Ramos (cell line): ENCODE measurements around the gene ANKS1B.

ENCODE experiments used
- in situ Hi-C: fragments of 300-500 bp; cut with MboI; formaldehyde crosslinking; loops from one replicate; pipeline ENCODE4 v1.14.3; 2022; ENCODE audit warnings: low sequenced_read_pairs; ENCODE audit not compliant: unreplicated experiment

Gene ANKS1B

GRCh38 chr12:98741196-98741555 is 1243.6 kb downstream of the ANKS1B start:
- in situ Hi-C loops, result no loop called here

DNA sequence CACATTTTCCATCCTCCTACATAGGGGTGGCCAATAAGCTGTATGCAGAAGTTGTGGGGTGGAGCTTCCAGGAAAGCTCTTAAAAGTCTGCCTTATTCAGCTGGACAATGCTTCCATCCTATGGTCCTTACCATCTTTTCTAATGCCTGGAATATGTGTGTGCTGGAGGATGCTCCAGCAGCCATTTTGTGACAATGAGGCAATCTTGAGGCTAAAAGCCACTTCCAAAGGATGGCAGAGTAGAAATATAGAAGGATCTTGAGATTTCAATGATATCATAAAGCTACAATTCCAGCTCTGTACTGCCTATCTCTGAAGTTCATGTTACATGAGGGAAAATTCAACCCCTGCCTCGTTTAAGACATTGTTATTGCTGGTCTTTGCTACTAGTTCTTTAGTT is 1244.0 kb downstream of the ANKS1B start:
- in situ Hi-C loops, result no loop called here

DNA sequence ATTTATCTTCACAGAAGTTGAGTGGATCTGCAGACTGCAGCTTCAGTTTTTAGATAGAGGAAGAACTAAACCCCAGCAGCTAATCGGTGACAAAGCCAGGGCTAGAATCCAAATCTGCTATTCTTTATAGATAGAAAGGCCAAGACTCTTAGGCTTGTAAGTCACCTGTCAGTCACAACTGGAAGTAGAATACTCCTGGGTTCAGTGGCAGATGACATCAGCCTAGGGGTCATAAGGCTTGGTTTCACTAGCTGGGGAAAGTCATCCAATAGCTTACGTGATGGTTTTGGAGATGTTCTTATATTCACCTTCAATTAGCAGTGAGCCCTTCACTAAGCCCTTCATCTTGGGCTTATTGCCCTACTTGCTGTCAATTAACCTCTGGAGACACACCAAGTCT is 1246.2 kb downstream of the ANKS1B start:
- in situ Hi-C loops, result no loop called here

DNA sequence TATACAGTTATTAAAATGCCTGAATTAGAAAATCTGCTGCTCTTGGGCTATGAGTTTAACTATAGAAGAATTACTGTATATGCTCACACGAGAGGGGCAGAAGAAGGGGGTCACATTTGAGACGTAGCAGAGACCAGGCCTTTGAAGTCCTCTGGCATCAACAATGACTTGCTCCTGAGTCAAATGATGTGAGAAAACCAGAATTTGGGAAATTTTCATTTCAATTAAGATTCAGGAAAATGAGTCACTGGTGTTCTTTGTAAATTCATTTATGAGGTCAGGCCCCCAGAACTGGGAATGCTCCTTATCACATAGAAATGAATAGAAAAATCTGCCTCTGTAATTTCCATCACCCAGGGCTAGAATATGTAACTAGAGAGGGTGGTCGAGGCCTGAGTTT is 1246.7 kb downstream of the ANKS1B start:
- in situ Hi-C loops, result no loop called here

DNA sequence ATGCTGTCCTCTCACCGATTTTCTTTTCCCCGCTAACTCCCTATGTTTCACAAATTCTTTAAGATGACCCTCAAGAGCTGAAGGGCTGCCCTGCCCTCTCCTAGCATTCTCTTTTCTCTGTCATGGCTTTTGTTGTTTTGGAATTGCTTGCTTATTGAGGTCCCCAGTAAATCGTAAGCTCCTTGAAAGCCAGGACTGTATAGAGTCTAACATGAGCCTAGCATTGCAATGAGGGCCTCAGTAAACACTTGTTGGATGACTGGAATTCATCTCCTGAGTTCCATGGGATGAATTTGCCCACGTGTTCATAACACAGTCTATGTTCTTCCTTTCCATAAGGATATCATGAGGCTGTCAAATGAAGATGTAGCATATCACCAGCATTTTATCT is 1247.4 kb downstream of the ANKS1B start:
- in situ Hi-C loops, result no loop called here

- in situ Hi-C loops, result no loop called here
Measured at GRCh38 chr12:98736352-98737321, 1248.1 kb downstream of the ANKS1B start.

DNA sequence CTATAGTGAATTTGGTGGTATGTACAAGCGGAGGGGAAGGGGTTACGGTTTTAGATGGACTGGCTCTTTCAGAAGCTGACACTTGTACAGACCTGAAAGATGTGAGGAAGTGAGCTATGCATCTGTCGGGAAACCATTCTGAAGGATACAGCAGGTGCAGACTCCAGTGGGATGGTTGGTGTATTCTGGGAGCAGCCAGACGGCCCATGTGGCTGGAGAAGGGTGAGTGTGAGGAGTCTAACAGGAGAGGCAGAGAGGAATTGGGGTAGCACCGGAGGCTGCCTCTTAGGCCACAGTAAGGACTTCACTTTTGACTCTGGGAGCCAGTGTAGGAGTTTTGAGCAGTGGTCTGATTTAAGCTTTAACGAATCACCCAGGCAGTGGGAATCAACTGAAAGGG is 1248.9 kb downstream of the ANKS1B start:
- in situ Hi-C loops, result no loop called here

DNA sequence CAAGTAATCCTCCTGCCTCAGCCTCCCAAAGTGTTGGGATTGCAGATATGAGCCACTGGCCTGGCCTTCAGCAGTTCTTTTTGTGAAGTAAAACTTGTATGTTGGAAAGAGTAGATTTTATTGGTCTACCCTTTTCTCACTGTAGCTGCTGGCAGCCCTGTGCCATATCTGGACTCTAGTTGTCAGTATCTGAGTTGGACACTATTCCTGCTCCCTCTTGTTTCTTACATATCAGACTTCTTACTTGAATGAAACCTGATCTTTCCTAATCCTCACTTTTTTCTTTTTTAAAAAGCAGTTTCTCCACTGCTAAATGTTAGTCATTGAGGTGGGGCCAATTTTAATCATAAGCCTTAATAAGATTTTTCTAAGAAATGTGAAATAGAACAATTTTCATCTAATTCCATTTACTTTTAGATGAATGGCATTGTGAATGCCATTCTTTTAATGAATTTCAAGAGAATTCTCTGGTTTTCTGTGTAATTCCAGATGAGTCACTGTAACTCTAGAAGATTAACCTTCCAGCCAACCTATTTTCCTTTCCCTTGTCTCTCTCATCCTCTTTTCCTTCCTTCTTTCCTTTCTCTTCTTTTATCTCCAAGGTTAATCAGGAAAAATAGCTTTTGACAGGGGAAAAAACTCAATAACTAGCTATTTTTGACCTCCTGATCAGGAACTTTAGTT is 1250.9 kb downstream of the ANKS1B start:
- in situ Hi-C loops, result no loop called here

DNA sequence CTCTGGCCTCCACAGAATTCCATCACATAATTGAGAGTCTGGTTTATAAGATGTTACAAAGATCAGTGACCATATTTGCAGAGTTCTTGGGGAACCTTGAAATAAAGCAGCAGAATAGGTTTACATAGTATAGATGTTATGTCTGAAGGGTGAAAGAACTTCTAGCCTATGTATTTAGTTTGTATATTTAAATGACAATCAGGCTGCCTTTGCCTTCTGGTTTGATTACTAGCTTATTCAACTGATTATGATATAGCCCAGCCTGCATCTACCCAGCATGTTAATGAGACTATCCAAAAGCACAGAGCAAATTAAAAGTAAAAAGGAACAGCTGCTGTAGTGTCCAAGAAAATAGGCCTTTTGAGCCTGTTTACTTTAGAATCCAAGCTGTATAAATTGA is 1254.3 kb downstream of the ANKS1B start:
- in situ Hi-C loops, result no loop called here

- in situ Hi-C loops, result no loop called here
Measured at GRCh38 chr12:98727196-98727595, 1257.5 kb downstream of the ANKS1B start.

GRCh38 chr12:98725476-98726247 is 1259.1 kb downstream of the ANKS1B start:
- in situ Hi-C loops, result no loop called here

- in situ Hi-C loops, result no loop called here
Measured at GRCh38 chr12:98724384-98725155, 1260.2 kb downstream of the ANKS1B start.

DNA sequence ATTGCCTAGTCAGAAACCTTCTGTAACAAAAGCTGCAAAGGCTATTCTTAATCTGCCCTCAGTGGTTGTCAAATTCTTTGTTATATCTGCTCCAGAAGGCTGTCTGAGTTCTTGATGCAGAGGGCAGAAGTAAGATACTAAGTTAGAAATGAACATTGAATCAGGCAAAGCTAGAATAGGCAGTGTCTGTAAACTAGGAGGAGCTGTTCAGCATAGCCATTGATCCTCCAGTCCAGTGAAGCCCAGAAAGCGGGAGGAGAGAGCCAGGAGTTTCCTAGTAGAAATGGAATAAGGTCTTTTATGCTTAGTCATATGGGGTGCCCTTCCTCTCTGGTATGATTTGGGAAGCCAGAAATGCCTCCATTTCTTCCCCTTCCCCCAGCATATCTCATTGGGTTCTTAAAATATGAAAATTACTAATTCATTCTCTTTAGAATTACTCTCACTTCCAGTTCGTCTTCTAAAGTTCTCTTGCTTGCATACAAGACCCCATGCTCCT is 1263.5 kb downstream of the ANKS1B start:
- in situ Hi-C loops, result no loop called here

GRCh38 chr12:98719515-98720504 is 1264.9 kb downstream of the ANKS1B start:
- in situ Hi-C loops, result no loop called here

- in situ Hi-C loops, result no loop called here
Measured at GRCh38 chr12:98714426-98714825, 1270.3 kb downstream of the ANKS1B start.

DNA sequence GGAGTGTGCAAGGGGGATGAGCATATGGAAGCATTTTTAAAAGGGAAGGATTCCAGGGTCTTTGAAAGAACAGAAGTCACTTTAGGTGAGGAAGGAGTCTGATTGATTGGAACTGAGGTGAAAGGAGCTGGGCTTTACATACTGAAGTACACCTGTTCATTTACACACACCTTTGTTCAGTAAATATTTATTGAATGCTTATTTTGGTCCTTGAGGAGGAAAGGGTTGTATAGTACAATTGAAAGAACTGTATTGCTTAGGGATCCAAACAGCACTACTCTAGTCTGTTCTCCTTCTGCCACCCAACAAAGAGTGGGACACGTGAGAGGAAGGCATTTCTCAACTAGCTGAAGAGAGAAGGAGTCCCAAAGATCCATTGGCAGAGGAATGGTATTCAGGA is 1275.7 kb downstream of the ANKS1B start:
- in situ Hi-C loops, result no loop called here

DNA sequence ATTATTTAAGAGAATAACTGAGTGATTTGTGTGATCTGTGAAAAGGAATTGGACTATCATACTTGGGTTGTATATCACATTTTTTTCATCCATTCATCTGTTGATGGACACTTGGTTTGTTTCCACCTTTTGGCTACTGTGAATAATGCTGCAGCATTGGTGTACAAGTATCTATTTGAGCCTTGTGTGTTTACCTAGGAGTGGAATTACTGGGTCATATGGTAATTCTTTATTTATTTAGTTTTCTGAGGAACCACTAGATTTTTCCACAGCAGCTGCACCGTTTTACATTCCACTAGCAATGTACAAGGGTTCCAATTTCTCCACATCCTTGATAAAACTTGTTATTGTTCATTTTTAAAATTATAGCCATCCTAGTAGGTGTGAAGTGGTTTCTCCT is 1283.6 kb downstream of the ANKS1B start:
- in situ Hi-C loops, result no loop called here

- in situ Hi-C loops, result no loop called here
Measured at GRCh38 chr12:98699586-98699985, 1285.2 kb downstream of the ANKS1B start.
